GM20000 (cell line): ENCODE measurements around the gene DEFB131B.
A peak's percentile ranks its signal among the peaks of the same experiment; 100 is the strongest.
"Not testable (repeated sequence)": the region's sequence is repeated elsewhere in the genome, so short reads cannot be mapped to it uniquely, and the experiment has no call there.

Experiments
- DNase-seq: peaks from one replicate; pipeline ENCODE4 v3.0.0; 2012; ENCODE audit warnings: low spot score
- CTCF ChIP-seq: IDR thresholded peaks from 2 replicates; pipeline ENCODE4 v1.5.1; 2012; ENCODE audit warnings: mild to moderate bottlenecking, control low read depth; ENCODE audit errors: extremely low read depth, missing control alignments

DEFB131B gene

DNA sequence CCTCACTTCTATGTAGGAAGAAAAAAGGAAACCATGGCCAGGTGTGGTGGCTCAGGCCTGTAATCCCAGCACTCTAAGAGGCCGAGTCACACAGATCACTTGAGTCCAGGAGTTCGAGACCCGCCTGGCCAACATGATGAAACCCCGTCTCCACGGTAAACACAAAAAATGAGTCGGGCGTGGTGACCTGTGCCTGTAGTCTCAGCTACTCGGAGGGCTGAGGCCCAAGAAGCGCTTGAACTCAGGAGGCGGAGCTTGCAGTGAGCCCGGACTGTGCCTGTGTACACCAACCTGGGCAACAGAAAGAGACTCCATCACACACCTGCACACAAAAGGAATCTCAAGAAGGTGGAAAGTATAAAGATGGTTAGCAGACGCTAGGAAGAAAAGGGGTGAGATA lies 17.7 kb downstream of the DEFB131B start:
- TF ChIP-seq CTCF: no peak

GRCh38 chr11:71901137-71901536 lies 22.9 kb downstream of the DEFB131B start:
- not testable (repeated sequence) for DNase-seq

More for the DNA sequence above, 17.7 kb downstream of the DEFB131B start:
- DNase-seq: no peak

- no peak for TF ChIP-seq CTCF
- DNase-seq: no peak
Observed at GRCh38 chr11:71908218-71908617, 30.0 kb downstream of the DEFB131B start.

GRCh38 chr11:71910775-71911174 lies 32.5 kb downstream of the DEFB131B start:
- DNase-seq: not testable (repeated sequence)

- DNase-seq: not testable (repeated sequence)
- peak; percentile 19 for TF ChIP-seq CTCF
Observed at GRCh38 chr11:71911321-71911985, 33.2 kb downstream of the DEFB131B start.

DNA sequence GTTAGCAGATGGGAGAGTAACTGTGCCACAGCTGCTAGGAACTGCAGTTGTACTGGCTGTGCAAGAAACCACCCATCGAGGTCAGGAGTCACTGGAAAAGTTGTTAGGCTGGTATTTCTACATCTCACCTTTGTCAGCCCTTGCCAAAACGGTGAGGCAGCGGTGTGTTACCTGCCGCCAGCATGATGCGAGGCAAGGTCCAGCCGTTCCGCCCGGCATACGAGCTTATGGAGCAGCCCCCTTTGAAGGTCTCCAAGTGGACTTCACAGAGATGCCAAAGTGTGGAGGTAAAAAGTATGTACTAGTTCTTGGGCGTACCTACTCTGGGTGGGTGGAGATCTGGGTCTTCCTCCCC lies 33.7 kb downstream of the DEFB131B start:
- DNase-seq: not testable (repeated sequence)

GRCh38 chr11:71913756-71914526 lies 35.7 kb downstream of the DEFB131B start:
- TF ChIP-seq CTCF: no peak
- no peak for DNase-seq

DNA sequence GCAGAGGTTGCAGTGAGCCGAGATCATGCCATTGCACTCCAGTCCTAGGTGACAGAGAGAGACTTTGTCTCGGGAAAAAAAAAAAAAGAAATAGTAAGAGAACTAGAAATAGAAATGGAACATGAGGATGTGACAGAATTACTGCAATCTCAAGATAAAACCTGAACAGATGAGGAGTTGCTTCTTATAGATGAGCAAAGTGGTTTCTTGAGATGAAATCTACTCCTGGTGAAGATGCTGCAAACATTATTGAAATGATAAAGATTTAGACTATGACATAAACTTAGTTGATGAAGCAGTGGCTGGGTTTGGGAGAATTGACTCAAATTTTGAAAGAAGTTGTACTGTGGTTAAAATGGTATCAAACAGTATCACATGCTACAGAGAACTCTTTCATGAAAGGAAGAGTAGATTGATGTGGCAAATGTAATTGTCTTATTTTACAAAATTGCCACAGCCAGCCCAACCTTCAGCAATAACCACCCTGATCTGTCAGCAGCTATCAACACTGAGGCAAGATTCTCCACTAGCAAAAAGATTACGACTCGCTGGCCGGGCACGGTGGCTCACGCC lies 36.5 kb downstream of the DEFB131B start:
- no peak for DNase-seq
- TF ChIP-seq CTCF: no peak

DNA sequence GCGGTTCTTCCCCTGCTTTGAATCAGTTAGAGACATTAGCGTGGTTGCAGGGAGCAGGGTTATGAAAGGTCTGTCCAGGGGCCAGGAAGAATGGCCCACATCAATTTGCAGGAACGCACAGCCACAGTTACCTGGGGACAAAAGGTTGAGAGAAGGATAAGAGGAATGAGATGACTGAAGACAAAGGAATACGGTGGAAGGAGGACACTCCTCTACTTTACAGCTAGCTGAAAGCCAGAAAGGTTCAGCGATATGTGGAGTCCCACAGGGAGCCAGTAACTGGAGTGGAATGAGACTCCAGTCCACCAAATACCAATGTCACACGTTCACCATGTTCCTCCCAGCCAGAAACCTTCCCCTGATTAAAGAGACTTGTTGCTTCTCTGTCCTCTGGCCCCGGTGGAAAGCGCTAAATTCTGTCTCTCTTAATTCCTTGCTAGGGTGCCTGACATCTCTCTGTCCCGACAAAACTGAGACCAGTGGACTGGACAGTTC lies 39.4 kb downstream of the DEFB131B start:
- no peak for DNase-seq
- no peak for TF ChIP-seq CTCF
